ENCODE results near the gene CLTA. TPM values are rescaled to one million over a fixed set of nuclear protein-coding genes. Genes with fewer than 3 reads are reported as not detected.

CLTA gene
- total and polyA plus RNA-seq, 10 of the 15 experiments (the other 5 are each of a cell fraction or from before 2014, with no cell fraction given) = 49.0 to 241 (median 168) TPM

- H3K9me3 ChIP-seq (replicated peaks; ENCODE audit: control insufficient read depth, insufficient read depth, low read length) = no peaks in the 10 kb centered on the region
- H3K4me1 ChIP-seq (ENCODE audit: control insufficient read depth, insufficient read depth, low read length) = no peaks in the 10 kb centered on the region
- BruUV-seq (replicated peaks) = no TSS peak
- intact Hi-C loops (cut with micrococcal nuclease; ENCODE audit: unreplicated experiment) = no loop called here
- ATAC-seq (no peak), DNase-seq (ENCODE audit: low read depth, low spot score) (no peak), FAIRE-seq (no peak)
- in situ Hi-C loops (cut with MboI) = no loop called here
- ChIA-PET CTCF (interaction anchor here (0.6 to 4.3 kb wide), 2 partner anchors 66 to 71 kb away, joined by 3 to 19 read pairs; no protein-coding TSS in a partner anchor), POLR2A (no interaction called here), SMC1A (ENCODE audit: uncharacterized antibody, unreplicated experiment) (no interaction called here), RAD21 (ENCODE audit: unreplicated experiment) (no interaction called here)
- no peaks in the 10 kb centered on the region for H3K79me2 ChIP-seq (ENCODE audit: control insufficient read depth, insufficient read depth, low read length)
- H3K27me3 ChIP-seq (replicated peaks in 1 of 2; ENCODE audit: control insufficient read depth in 2 of 2, insufficient read depth in 2 of 2, low read length in 1 of 2) = no peaks in the 10 kb centered on the region; a peak in 2 of 4 replicates
- H3K4me2 ChIP-seq (ENCODE audit: control insufficient read depth, insufficient read depth) = no peak overlapping the region
- no peak overlapping the region for H3K4me3 ChIP-seq
- no peak for TF ChIP-seq NFYB (IDR thresholded peaks at IDR 0.05; ENCODE audit: insufficient read depth, low read depth, low read length)
- no peak for TF ChIP-seq SMC3 (IDR thresholded peaks at IDR 0.05; ENCODE audit: borderline replicate concordance, low read length)
- TF ChIP-seq SRF (IDR thresholded peaks at IDR 0.05; ENCODE audit: low read depth in 2 of 2, low read length in 2 of 2) = no peak
- TF ChIP-seq CBX3 (IDR thresholded peaks at IDR 0.05; ENCODE audit: borderline replicate concordance, low read depth) = no peak
- no peak for TF ChIP-seq ELK1 (IDR thresholded peaks at IDR 0.05; ENCODE audit: low read depth, low read length)
- TF ChIP-seq ZNF622 (IDR thresholded peaks at IDR 0.05) = no peak
- TF ChIP-seq IRF3 (IDR thresholded peaks at IDR 0.05) = no peak
- no peak for TF ChIP-seq NBN (IDR thresholded peaks at IDR 0.05)
- no peak for TF ChIP-seq RBBP5 (conservative IDR thresholded peaks at IDR 0.05)
- no peak for TF ChIP-seq HSF1 (IDR thresholded peaks at IDR 0.05; ENCODE audit: low read depth, low read length)
- TF ChIP-seq PAX5 (IDR thresholded peaks at IDR 0.05; ENCODE audit: borderline replicate concordance, low read depth, low read length) = no peak
- TF ChIP-seq MTA2 (IDR thresholded peaks at IDR 0.05; ENCODE audit: low read depth) = no peak
- no peak for TF ChIP-seq CBX5 (IDR thresholded peaks at IDR 0.05; ENCODE audit: low read depth)
- TF ChIP-seq STAT1 (conservative IDR thresholded peaks at IDR 0.05) = no peak
- no peak for TF ChIP-seq ZNF207 (IDR thresholded peaks at IDR 0.05; ENCODE audit: borderline replicate concordance)
- H2AFZ ChIP-seq (ENCODE audit: control insufficient read depth, low read depth, low read length) = no peak overlapping the region
- WGBS (ENCODE audit: insufficient coverage, insufficient replicate concordance, low lambda C conversion rate, missing lambda C conversion rate) = 34% methylated on average over 2 of the region's 2 CpGs
- H3K36me3 ChIP-seq (ENCODE audit: control insufficient read depth in 2 of 2, insufficient read depth in 2 of 2, low read length in 1 of 2) = no peaks in the 10 kb centered on the region
- no peak overlapping the region for H3K27ac ChIP-seq (ENCODE audit: control insufficient read depth, insufficient read depth)
- no peak overlapping the region for H3K9ac ChIP-seq (ENCODE audit: control insufficient read depth, insufficient read depth, low read length)
- no peaks in the 10 kb centered on the region for H4K20me1 ChIP-seq (ENCODE audit: control insufficient read depth, insufficient read depth)
Observed at GRCh38 chr9:36173861-36174260, 16.9 kb upstream of the CLTA start.
